GM19043 (cell line): ENCODE results near the gene IQSEC1.

Experiments
- ATAC-seq: cut with Tn5 transposase; IDR thresholded peaks from one replicate; pipeline ENCODE4 v1.9.1; 2021; ENCODE audit warnings: low read depth; ENCODE audit not compliant: unreplicated experiment

The IQSEC1 gene

GRCh38 chr3:13073326-13074005 lies at the start of gene IQSEC1:
TSS of gene IQSEC1 (minus strand) at chr3:13073429. CDS start at chr3:13073014, 415 bp downstream.
- peak; percentile 57 for ATAC-seq

DNA sequence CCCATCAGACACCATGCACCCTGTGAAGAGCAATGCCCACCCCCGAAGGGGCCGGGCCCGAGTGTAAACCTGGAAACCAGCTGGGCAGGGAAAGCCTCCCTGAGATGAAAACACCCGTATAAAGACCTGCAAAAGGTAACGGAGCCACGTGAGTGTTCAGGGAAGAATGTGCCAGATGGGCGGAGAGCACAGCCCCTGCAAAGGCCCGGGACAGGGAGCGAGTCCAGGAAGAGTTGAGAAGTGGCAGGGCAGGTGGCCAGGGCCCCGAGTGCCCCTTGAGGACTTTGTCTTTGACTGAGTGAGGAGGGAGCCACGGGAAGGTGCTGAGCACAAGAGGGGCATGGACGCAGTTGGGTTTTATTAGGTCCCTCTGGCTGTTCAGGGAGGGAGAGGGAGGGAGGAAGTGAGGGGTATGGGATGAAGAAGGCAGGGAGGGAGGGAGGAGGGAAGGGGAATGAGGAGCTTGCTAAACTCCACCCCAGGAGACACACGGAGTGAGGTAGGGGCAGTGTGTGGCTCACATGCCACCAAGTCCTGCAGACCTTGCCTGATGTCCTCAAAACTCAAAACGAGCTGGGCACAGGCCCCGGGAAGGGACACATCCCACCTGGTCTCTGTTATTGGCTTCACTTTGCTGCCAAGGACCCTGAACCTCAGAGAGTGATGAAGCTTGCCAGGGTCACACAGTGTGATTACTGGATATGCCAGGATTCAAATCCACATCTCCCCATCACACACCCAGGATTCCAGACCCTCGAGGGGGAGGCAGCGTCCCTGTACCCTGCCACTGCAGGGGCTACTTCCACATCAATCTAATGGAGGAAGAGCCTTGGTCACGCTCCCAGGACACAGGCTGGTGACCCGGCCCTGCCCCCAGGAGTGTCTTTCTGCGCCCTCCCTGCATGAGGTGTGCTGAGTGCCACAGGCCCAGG lies 49.1 kb upstream of the IQSEC1 start:
- ATAC-seq: no peak

DNA sequence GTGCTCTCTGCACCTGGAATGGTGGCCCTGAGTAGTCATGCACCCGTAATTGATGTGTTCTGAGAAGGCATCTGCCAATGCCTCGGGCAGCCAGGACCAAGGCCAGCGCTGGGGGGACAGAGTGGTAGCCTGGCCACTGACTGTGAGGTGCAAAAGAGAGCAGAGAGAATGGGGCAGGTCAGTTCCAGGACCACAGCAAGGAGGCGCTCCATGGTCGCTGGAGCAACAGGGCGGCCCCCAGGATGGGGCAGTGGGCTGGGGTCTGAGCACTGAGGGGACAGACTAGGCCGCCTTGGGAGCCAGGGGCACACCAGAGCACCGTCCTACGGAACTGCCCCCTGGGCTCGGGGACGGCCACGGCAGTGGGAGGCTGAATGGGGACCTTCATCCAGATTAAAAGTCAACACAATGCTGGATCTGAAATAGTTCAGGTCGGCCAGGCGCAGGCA lies 48.3 kb upstream of the IQSEC1 start:
- no peak for ATAC-seq

- no peak for ATAC-seq
Observed at GRCh38 chr3:13120928-13121552, 47.8 kb upstream of the IQSEC1 start.

GRCh38 chr3:13120289-13120927 lies 47.2 kb upstream of the IQSEC1 start:
- ATAC-seq: no peak

DNA sequence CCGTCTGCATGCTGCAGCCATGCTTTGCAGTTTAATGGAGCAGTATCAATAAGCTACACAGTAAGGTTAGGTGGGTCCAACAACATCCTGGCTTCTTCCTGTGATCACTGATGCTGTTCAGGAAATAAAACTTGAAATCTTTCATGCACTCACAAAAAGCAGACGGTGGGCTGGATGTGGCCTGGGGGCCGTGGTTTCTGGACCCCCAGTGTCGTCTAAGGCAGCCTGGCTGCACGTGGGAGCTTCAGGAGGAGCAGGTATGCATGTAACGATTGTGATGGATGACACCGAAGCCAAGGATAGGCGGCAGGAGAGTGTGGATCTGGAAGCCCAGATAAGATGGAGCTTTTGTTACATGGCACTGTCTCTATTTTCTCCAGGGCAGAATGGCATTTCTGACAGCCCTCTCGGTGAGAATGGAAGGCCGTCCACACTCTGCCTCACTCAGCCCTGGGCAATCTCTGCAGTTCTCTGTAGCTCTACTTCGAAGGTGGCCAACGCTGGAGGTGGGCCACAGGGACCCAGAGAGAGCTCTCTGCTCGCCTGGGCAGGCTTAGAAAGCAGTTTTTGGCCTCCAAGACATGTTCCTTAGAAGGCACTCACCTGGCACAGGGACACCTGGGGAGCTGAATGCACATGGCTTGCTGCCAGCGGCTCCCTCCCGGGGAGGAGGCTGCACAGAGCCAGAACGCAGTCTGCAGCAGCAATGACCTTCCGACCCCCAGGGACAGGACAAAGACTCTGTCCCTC lies 46.4 kb upstream of the IQSEC1 start:
- no peak for ATAC-seq

DNA sequence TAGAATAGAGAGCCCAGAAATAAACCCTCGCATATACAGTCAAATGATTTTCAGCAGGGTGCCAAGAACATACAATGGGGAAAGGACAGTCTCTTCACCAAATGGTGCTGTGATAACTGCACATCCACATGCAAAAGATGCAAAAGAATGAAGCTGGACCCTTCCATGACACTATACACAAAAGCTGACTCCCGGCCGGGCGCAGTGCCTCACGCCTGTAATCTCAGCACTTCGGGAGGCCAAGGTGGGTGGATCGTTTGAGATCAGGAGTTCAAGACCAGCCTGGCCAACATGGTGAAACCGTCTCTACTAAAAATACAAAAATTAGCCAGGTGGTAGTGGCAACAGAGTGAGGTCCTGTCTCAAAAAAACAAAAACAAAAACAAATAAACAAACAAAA lies 43.2 kb upstream of the IQSEC1 start:
- no peak for ATAC-seq

DNA sequence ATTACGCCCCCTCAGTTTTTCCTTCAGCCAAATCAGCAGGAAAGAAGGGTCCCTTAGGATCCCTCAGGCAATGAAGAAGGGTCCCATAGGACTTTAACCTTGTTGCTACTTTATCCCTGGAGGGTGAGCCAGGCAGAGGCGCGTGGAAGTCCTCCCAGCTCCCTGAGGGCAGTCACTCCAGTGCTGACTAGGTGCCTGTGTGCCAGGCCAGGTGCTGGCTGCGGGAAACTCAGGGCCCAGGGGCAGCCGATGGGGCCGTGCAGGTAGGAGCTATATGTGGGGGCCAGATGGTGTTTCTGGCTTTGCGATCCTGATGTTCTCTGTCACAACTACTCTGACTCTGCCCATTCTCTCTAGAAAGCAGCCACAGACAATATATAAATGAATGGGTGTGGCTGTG lies 42.8 kb upstream of the IQSEC1 start:
- no peak for ATAC-seq

DNA sequence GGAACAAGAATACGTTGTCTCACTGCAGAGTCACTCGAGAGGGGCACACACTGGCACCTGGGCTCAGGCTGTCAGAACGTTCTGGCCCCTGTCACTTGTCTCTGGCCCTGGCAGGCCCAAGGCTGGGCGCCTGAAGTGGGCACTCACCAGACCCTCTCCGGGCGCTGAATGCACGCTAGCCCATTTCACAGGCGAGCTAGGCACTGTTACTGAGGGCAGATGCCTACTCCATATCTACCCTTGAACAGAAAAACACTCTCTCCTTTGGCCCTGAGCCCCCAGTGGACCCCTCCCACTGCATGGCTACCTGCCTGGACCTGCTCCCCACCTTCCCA lies 42.3 kb upstream of the IQSEC1 start:
- ATAC-seq: no peak

DNA sequence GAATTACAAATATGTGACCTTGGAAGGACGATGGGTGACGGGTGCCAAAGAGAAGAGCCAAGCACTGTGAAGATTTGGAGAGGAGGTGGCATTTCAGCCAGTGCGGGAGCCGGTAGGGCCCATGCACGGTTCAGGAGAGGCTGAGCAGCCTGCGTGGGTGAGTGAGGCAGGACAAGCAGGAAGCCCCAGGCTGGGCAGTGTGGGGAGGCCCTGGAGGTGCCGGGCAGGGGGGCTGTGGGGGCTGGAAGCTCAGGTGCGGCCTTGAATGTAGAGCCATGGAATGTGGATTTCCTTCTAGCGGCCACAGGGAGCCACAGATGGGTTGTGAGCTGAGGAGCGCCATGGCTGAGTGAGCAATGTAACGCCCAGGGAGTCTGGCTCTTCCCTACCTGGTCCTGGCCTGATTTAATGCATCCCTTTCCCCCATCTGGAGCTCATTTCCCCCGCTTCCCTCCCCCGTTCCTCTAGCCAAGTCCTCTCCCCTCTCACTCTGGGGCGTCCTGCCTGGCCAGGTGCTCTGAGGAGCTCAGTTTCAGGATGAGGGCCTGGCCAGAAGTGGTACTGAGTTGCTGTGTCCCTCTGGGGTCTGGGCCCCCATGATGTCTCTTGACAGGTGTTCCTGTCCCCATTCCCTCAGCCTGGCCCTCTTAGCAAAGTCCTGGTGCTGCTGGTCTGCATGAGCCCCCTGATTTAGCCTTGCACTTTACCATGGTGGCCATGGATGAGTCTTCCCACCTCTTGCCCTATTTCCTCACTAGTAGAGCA lies 41.8 kb upstream of the IQSEC1 start:
- no peak for ATAC-seq

DNA sequence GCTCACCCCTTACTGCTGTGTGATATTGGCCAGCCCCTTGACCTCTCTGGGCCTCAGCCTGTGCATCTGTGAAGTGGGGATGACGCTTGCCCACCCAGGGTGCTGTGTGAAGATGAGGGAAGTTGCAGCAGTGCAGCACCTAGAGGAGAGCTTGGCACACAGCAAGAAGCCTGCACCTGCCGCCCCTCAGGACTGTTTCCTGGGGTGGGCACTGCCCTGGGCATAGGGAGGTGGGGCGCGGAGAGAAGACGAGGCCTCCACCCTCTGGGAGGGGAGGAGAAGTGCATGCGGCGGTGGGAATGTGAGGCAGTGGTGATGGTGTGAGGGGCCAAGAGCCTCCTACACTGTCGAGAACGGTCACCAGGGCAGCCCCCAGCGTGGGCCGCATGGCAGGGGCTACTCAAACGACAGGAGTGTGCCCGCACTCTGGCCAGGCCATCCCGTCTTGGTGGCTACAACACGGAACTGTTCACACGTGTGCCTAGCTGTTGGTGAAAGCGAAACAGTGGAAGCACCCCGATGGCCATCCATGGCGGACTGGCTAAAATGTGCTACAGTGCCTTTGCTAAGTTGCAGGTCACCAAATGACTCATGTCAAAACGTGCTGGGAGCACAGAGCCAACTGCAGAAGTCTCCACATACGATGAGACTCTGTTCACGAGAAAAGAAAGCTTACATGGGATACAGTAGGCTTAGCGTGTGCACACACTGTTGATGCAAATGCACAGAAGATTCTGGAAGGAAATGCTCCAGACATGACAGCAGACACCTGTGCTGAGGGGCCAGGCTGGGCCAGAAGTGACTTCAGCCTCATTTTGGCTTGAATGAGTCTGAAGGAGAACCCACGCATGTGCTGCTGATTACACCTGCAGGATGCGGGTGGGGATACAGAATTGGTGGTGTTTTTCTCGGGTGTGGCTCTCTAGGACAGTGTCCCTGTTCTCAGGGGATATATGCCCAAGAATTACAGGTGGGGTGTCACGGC lies 40.4 kb upstream of the IQSEC1 start:
- ATAC-seq: no peak

DNA sequence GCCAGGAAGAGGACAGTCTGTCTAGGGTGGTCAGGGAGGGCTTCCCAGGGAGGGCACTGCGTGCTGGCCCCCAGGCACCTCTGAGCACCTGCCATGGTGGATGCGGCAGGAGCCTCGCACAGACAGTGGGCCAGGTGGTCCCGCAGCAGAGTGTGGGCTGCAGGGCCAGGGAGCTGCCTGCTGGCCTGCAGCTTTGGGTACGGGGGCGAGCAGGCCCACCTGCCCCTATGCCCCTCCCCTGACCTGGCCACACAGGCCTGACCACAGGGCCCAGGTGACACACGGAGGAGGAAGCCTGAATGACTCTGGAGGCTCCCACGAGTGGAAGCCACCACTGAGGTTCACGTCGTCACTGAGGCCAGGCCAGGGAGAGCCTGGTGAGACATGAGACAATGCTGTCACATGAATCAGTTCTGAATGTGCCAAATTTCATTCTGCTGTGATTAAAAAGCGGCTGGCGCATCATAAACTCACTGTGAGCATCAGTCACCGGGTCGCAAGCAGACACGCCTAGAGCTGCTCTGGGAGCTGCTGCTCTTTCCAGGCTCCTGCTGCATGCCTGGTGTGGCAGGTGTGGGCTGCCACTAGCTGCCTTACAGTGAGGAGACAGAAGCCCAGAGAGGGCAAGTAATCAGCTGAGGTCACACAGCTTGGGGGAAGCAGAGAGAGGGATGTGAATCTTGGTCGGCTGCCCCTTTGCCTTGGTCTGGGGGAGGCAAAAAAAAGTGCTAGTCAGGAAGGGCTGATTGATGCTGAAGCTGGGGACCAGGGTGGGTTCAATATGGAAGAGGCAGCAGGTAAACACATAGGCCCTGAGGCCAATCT lies 39.5 kb upstream of the IQSEC1 start:
- ATAC-seq: no peak

DNA sequence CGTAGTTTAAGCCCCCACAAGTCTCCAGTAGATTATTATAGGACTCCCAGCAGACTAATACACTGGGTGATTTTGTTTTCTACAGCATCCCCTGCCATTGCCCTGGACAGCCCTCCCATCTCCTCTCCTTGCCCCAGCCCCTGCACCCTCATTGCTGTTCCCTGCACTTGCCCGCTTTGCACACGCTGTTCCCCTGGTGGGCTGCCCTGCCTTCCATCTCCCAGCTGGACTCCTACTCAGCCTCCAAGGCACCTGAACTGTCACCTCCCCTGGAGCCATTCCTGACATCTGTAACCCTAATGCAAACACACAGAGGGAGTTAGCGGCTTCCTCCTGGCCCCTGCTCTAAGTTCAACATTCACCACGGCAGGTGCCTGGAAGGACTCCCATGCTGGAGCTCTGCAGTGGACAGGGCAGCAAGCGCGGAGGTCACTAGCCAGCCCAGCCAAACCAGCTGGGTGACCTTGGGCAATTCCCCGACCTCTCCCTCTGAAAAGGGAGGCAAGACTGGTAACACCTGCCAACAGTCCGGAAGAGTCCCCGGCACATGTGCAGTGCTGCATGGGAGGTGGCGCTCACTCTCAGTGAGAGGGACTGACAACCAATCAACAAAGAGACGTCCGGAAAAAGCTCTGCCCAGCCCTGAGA lies 38.8 kb upstream of the IQSEC1 start:
- ATAC-seq: no peak

DNA sequence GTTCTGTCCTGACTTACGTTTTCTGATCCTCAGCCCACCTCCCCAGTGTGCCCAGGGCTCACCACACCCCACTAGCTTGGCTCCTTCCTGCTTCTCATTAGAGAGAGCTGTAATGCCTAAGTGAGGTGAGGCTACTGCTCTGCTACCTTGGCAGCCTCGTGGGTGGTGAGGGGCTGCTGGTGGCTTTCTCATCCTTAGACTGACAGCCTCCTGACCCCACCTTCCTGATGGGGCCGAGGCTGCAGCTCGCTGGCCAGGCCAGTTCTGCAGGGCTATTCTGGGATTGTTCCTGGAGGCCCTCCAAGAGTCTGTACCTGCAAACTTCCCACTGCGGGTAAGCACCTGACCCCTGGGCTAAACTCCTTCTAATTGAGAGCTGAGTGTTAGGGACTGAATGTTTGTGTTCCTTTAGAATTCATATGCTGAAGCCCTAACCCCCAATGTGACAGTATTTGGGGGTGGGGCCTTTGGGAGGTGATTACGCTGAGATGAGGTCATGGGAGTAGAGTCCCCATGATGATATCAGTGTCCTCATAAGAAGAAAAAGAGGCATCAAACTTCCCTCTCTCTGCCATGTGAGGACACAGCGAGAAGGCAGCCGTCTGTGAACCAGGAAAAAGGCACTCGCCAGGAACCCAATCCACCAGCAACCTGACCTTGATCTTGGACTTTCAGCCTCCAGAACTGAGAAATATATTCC lies 38.1 kb upstream of the IQSEC1 start:
- peak; percentile 24 for ATAC-seq

- peak; percentile 85 for ATAC-seq
Observed at GRCh38 chr3:13110678-13111116, 37.5 kb upstream of the IQSEC1 start.

DNA sequence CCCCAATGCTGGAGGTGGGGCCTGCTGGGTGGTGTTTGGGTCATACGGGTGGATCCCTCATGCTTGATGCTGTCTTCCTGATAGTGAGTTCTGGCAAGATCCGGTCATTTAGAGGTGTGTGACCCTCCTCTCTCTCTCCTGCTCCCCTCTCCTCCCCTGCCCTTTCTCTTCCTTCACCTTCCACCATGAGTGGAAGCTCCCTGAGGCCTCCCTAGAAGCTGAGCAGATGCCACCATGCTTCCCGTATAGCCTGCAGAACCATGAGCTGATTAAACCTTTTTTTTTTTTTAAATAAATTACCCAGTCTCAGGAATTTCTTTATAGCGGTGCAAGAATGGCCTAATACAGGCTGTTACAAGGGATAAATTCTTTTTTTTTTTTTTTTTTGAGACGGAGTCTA lies 36.3 kb upstream of the IQSEC1 start:
- ATAC-seq: no peak
